A673 (cell line): ENCODE data around the gene RAB11FIP3.

Source experiments
- EZH2 ChIP-seq: fragments of 200-600 bp; sonication (generic); IDR thresholded peaks from 2 replicates; pipeline ENCODE4 v1.6.1; 2017; ENCODE audit warnings: borderline replicate concordance, low read depth, mild to moderate bottlenecking, mixed read lengths, antibody characterized with exemption, low read length; ENCODE audit not compliant: poor library complexity, severe bottlenecking
- TF ChIP-seq, protein P1 (sequence below): fragments of 300-800, 200-600 bp; sonication (generic); conservative IDR thresholded peaks from 2 replicates; pipeline ENCODE4 v1.5.1; 2017; ENCODE audit warnings: low read depth, mild to moderate bottlenecking, antibody characterized with exemption, low read length, moderate library complexity, mixed read lengths

DNA sequence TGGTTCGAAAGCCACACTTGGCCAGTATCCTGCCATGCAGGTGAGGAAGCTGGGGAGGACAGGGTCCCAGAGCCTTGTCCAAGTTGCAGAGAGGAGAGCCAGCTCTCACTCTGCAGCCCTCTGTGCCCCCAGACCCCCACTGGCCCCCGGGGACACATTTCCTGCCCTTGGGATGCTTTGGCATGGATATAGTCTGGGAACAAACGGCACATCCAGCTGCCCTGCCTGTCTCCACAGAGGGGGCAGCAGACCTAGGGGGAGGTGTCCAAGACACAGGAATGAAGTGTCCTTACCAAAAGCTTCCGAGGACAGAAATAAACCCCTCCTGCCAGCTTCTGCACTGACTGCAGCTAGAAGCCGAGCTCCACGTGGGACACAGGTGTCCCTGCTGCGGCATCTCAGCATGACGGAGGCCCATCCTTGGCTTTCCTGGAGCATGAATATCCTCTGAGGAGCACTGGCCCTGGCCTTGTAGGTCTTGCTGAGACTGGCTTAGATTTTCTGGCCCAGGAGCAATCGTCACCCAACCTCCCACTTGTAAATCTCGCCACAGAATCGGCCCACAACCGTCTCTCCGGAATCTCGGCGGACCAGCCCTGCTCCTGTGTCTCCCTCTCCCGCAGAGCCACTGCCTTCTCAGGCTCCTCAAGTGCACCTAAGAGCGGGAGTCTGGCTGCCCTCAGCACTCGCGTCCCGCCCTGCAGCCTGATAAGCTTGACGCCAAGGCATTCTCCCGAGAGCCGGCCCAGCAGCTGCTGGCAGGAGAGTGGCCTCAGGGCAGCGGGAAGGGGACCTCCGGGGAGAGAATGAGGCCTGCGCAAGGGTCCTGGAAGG lies 100.9 kb downstream of the RAB11FIP3 start:
- TF ChIP-seq EZH2: no peak
- TF ChIP-seq, protein P1, sequence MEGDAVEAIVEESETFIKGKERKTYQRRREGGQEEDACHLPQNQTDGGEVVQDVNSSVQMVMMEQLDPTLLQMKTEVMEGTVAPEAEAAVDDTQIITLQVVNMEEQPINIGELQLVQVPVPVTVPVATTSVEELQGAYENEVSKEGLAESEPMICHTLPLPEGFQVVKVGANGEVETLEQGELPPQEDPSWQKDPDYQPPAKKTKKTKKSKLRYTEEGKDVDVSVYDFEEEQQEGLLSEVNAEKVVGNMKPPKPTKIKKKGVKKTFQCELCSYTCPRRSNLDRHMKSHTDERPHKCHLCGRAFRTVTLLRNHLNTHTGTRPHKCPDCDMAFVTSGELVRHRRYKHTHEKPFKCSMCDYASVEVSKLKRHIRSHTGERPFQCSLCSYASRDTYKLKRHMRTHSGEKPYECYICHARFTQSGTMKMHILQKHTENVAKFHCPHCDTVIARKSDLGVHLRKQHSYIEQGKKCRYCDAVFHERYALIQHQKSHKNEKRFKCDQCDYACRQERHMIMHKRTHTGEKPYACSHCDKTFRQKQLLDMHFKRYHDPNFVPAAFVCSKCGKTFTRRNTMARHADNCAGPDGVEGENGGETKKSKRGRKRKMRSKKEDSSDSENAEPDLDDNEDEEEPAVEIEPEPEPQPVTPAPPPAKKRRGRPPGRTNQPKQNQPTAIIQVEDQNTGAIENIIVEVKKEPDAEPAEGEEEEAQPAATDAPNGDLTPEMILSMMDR: no peak
